GM12873 (cell line): Measurements from ENCODE around the gene HMGN4.

Experiments used
- TF ChIP-seq, protein P1 (sequence below): IDR thresholded peaks from 2 replicates; pipeline ENCODE4 v1.5.1; 2012; ENCODE audit warnings: low read depth, mild to moderate bottlenecking, moderate library complexity, low read length, control low read depth; ENCODE audit not compliant: insufficient read depth; ENCODE audit errors: missing control alignments

HMGN4 gene

DNA sequence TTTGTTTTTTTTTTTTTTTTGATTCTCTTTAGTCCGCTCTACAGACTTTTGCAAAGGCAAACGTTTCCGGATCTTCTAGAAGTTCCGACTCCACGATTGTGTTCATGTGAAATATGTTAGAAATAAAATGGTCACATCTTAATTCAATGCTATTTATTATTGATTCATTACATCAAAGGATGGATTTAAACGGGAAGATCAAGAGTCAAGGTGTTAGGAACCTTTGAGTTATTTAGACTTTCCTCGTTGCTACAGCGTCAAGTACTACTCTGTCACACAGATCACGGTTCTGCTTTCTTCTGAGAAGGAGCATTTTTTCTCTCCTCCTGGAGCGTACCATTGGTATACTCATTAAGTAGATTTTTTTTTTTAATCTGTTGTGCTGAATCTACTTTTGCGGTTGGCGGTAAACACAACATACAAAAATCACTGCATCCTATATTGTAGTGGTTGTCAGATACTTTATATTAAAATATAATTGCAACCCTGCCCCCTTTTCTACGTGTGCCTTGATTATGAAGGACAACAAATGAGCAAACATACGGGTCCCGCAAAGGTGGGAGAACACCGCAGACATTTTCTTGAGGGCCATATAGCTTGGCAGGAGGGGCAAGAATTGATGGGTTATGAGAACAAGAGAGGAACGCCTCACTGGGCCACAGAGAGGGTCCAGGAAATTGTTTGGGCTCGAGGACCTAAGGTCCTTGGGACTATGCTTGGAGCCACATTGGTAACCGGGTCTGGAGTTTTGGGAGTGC is 17.5 kb downstream of the HMGN4 start:
- TF ChIP-seq, protein P1, sequence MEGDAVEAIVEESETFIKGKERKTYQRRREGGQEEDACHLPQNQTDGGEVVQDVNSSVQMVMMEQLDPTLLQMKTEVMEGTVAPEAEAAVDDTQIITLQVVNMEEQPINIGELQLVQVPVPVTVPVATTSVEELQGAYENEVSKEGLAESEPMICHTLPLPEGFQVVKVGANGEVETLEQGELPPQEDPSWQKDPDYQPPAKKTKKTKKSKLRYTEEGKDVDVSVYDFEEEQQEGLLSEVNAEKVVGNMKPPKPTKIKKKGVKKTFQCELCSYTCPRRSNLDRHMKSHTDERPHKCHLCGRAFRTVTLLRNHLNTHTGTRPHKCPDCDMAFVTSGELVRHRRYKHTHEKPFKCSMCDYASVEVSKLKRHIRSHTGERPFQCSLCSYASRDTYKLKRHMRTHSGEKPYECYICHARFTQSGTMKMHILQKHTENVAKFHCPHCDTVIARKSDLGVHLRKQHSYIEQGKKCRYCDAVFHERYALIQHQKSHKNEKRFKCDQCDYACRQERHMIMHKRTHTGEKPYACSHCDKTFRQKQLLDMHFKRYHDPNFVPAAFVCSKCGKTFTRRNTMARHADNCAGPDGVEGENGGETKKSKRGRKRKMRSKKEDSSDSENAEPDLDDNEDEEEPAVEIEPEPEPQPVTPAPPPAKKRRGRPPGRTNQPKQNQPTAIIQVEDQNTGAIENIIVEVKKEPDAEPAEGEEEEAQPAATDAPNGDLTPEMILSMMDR: no peak

DNA sequence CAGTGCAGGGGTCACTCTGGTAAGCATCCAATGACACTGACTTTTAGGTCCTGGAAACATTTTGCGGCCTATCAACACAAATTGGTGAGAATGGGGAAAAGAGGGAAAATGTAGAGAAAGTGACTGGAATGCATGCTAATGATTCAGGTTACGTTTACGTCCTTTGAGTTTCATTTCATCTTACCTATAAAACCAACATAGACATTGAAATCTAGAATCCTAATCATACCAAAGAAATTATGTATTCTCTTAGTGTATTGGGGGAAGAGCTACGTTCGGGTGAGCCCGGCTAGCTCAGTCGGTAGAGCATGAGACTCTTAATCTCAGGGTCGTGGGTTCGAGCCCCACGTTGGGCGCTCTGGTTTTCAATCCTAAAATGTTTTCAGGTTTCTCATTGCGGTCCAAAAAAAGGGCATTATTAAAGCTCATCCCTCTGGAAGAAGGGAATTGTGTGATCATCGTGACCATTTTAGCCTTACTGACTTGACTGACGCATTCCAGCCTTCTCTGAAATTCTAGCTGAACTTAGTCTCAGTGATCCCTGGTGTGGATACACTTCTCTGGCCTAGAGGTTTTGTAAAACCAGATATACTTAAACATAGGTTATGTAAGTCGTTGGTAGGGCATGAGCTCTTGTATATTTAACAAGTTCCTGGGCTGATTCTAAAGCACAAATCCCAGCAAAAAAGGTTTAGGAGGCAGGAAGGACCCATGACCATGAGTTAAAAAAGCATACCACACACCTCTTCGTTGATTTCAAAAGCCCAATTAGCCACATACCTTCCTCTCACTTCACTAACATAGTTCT is 18.3 kb downstream of the HMGN4 start:
- TF ChIP-seq, protein P1: no peak

- TF ChIP-seq, protein P1: no peak
Measured at GRCh38 chr6:26561533-26562466, 23.6 kb downstream of the HMGN4 start.

DNA sequence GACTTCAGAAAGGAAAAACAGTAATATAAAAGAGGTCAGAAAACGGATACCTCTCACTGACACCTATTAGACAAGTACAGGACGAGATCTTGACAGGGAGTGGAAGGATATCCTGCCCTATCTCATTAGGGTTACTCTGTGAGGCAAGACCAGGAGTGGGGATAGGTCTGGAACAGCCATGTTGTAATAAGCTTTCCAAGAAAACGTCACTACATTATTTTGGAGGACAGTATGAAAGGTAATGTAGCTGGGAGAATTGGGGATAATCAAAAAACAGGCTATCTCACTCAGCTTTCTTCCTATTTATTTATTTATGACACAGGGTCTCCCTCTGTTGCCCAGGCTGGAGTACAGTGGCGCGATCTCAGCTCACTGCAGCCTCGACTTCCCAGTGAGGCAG is 25.3 kb downstream of the HMGN4 start:
- TF ChIP-seq, protein P1: no peak

DNA sequence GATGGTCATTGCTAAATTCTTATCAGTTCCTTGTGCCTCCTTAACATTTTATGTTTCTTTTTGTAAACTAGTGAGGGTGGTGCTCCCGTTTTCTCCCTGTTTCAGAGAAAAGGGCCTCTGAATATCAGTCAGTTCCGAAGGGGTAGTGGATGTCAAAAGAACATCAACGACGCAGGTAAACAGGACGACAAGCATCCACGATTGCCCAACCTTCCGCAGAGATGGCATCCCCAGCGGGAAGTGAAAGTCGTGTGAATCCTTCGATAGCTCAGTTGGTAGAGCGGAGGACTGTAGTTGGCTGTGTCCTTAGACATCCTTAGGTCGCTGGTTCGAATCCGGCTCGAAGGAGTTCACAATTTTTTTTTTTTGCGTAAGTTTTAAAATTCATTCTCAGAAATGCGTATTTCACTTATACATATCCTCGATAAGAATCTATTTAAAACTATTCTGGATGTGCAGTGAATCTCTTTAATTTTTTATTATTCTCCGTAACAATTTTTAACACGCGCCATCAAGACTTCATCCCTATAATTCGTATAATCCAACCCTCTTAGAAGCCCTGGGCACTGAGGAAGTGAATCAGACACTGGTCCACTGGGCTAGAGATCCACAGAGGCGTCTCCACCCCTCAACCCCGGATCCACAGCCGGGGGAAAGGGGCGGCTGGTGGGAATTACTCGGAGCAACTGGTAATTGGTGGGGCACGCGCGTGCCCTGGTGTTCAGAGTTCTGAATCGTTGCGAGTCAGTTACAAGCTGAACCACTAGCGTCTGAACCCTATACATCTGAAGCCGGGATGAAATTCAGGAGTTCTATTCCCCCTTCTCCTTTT is 30.7 kb downstream of the HMGN4 start:
- TF ChIP-seq, protein P1: peak; percentile 38

DNA sequence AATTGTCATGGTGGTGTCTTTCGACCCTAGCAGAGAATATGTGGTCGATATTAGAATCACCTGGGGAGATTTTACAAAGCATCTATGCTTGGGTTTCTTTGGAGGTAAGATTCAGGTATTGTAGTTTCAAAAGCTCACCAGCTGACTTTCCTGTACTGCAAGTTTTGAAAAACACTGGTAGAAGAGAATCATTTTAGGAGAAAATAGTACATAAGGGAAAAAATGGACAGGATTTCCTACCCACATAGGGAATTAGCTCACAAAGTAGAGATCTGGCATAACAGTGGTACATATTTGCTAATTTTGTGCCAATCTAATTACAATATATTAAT is 31.2 kb downstream of the HMGN4 start:
- TF ChIP-seq, protein P1: no peak
